D341Med (cell line): ENCODE results near the gene PRKD2.
"Not testable (repeated sequence)": the region's sequence is repeated elsewhere in the genome, so short reads cannot be mapped to it uniquely, and the experiment has no call there.

Experiments
- DNase-seq: peaks from one replicate; pipeline ENCODE4 v3.0.0; 2012; ENCODE audit warnings: low spot score

The PRKD2 gene

DNA sequence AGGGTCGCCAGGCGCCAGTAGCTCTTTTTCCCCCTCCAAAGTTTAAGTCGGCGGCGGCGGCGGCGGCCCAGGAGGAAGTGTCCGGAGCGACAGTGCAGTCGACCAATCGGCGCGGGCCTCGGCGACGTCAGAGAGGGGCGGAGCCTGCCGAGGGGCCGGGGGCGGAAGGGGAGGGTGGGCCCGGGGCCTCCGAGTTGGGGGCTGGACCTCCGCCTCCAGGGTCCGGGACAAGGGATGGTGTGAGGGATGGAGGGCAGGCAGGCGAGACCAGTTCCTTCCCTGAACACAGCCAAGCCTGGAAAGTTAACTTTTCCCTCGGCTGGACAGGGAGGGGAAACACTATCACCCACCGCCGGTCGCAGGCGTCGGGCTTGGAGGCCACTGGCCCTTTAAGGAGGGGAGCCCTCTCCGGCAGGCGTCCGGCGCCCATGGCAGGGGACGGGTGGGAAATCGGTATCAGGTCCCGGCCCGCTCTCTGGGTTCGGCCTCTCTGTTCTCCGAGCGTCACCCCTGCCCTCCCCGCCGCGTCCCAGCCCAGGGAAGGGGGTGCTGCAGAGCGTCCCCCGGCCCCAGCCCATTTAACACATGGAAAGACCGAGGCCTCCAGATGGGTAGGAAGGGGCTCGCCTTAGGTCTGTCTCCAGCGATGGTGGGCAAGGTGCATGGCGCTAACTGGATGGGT lies at the start of gene PRKD2:
TSS of gene PRKD2 (minus strand) at position 81 of the 682 bp plus-strand sequence. CDS start 744 bp downstream, outside the sequence.
- DNase-seq, result peak; percentile 98

DNA sequence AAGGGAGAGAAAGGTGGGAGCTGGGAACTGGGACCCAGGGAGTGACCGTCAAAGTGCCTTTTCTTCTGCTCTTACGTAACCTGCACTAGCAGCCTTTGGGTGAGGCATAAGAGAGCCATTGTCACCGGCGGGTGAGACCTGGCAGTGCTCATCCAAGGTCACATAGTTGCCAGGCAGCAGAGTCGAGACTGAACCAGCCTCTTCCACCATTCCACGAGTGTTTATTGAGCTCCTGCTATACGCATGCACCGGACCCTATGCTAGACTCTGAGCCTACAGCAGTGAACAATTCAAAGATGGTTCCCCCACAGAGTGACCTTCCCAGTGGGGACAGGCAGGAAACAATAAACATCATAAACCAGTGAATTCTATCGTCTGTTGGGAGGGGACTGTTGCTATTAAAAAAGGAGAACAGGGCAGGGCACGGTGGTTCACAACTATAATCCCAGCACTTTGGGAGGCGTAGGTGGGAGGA lies 47.9 kb upstream of the PRKD2 start:
- DNase-seq, result peak; percentile 11

DNA sequence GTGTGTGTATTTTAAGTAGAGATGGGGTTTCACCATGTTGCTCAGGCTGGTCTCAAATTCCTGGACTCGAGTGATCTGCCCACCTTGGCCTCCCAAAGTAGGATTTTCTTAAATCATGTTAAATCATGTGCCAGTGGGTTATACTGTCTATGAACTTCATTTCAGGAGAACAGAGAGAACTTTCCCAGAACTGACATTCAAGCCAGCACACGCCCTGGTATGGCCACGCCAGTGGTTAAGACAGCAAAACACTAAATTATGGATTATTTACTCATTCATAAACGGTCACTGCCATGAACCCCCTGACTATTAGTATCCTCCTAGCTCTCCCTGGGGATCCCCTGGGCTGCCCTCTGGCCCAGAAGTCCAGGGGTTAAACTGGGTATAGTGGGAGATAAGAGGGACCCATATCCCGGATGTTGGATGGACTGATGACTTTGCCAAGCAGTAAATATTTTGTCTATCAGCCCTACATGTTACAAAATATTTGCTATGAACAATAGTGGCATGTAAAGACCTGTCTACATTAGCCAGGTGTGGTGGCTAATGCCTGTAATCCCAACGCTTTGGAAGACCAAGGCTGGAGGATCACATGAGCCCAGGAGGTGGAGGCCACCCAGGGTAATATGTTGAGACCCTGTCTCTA lies 45.5 kb upstream of the PRKD2 start:
- DNase-seq, result no peak

GRCh38 chr19:46761418-46761831 lies 44.5 kb upstream of the PRKD2 start:
- DNase-seq, result no peak

DNA sequence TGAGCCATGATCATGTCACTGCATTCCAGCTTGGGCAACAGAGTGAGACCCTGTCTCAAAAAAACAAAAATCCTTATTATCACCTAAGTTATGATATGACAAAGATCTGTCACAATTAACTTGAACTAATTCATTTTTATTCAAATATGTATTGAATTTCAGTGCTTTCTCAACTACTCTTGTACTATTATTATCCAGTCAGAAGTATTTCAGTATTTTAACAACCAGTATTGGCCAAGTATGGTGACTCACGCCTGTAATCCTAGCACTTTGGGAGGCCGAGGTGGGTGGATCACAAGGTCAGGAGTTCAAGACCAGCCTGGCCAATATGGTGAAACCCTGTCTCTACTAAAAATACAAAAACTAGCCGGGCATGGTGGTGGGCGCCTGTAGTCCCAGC lies 44.0 kb upstream of the PRKD2 start:
- not testable (repeated sequence) for DNase-seq

GRCh38 chr19:46760363-46760762 lies 43.4 kb upstream of the PRKD2 start:
- no peak for DNase-seq

- peak; percentile 12 for DNase-seq
Measured at GRCh38 chr19:46759817-46760333, 43.0 kb upstream of the PRKD2 start.

DNA sequence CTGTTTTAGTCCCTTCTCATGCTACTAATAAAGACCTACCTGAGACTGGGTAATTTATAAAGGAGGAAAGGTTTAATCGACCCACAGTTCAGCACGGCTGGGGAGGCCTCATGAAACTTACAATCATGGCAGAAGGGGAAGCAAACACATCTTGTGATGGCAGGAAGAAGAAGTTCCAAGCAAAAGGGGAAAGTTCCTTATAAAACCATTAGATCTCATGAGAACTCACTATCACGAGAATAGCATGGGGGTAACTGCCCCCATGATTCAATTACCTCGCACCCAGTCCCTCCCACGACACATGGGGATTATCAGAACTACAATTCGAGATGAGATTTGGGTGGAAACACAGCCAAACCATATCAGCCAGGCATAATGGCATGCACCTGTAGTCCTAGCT lies 42.3 kb upstream of the PRKD2 start:
- DNase-seq, result no peak

- DNase-seq, result peak; percentile 20
Measured at GRCh38 chr19:46756544-46756888, 39.6 kb upstream of the PRKD2 start.

GRCh38 chr19:46755853-46756543 lies 39.1 kb upstream of the PRKD2 start:
- DNase-seq, result peak; percentile 30

GRCh38 chr19:46755077-46755852 lies 38.4 kb upstream of the PRKD2 start:
- DNase-seq, result no peak

- DNase-seq, result peak; percentile 83
Measured at GRCh38 chr19:46753420-46754155, 36.7 kb upstream of the PRKD2 start.

DNA sequence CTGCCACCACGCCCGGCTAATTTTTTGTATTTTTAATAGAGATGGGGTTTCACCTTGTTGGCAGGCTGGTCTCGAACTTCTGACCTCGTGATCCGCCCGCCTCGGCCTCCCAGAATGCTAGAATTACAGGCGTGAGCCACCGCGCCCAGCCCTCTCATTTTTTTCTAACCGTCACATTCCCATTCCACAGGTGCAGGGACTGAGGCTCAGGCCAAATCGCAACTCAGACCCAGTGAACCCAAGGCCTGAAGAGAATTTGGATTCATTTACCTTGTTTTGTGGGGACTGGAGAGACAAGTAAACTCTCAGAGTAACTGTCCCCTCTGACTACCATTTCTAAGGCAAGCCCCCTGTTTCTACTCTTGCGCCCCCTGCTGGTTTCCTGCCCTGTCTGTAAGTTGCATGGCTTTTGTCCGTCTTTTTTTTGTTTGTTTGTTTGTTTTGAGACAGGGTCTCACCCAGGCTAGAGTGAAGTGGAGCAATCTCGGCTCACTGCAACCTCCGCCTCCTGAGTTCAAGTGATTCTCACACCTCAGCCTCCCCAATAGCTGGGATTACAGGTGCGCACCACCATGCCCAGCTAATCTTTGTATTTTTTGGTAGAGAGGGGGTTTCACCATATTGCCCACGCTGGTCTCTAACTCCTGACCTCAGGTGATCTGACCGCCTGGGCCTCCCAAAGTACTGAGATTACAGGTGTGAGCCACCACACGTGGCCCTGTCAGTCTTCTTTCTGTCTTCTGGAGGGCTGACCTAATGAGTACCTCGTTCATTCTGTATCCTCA lies 31.6 kb upstream of the PRKD2 start:
- peak; percentile 66 for DNase-seq

- peak; percentile 98 for DNase-seq
Measured at GRCh38 chr19:46746281-46747057, 29.6 kb upstream of the PRKD2 start, which contains the start of gene STRN4. Gene STRN4 (minus strand): TSS chr19:46746450. CDS start chr19:46746430, 20 bp downstream.

- DNase-seq, result peak; percentile 85
Measured at GRCh38 chr19:46745521-46746280, 28.8 kb upstream of the PRKD2 start, which contains the start of gene FKRP. Gene FKRP (plus strand): TSS chr19:46746057. CDS start chr19:46755451, 9,394 bp downstream.

GRCh38 chr19:46745030-46745429 lies 28.1 kb upstream of the PRKD2 start:
- no peak for DNase-seq

DNA sequence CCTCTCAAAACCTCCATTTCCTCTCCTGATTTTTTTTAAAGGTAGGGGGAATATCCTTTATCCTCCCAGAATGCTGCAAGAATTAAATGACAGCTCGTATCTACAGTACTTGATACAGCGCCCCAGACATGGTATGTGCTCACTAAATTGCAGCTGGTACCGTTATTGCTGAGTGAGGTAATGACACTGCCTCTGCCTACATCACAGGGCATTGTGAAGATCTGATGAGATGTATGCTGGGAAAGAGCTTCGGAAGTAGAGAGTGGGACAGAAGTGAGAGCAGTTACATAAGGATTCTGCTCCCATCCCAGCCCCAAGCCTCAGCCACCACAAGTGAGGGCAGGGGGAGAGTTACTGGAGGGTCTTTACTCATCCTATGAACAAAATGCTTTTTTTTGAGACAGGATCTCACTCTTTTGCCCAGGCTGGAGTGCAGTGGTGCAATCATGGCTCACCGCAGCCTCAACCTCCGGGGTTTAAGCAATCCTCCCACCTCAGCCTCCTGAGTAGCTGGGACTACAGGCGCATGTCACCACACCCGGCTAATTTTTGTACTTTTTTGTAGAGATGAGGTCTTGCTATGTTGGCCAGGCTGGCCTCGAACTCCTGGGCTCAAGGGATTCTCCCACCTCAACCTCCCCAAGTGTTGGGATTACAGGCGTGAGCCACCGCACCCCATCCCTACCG lies 27.2 kb upstream of the PRKD2 start:
- no peak for DNase-seq

DNA sequence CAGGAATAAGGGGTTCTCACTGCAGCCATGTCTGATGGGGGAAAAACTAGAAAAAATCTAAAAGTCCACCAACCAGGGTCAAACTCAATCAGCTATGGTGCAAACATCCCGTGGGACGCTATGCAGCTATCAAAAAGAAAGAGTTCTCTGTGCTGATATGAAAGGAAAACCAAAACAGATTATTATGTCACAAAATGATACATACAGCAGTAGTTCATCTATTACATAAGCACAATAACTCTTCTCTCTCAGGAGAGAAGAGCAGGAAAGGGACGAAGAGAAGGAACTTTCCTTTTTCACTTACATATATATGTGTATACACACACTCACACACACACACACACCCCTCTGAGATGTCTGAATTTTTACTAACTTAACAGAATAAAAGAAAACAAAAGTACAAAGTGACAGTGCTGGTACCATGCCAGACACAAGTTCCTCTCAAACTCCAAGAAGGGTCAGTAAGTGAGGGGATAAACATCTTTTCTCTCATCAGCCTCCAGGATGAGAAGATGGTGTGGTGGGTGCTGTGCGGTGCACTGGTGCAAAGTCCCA lies 26.1 kb upstream of the PRKD2 start:
- no peak for DNase-seq
